ENCODE measurements around the gene ALPP. TPM values are rescaled to one million over a fixed set of nuclear protein-coding genes. Genes with fewer than 3 reads are reported as not detected.
"Not testable (repeated sequence)": the region's sequence is repeated elsewhere in the genome, so short reads cannot be mapped to it uniquely, and the experiment has no call there.

Gene ALPP
- total and polyA plus RNA-seq, 5 donors from 2014 or later = not detected

- Mint-ChIP-seq H3K9me3 (peaks cover 0 to 2% (median 0%) of the 10 kb centered on the region in 7 donors), H3K36me3 (no peaks in the 10 kb centered on the region), H3K4me3 (no peak overlapping the region), H3K27me3 (peaks cover 15% of the 10 kb centered on the region), H3K27ac (peak overlapping the region in 1 of 3 donors; percentile 39), H3K4me1 (no peaks in the 10 kb centered on the region)
- Histone ChIP-seq H3K27ac (ENCODE audit: insufficient read depth, low read length, poor library complexity, severe bottlenecking) (no peak overlapping the region), H3K4me3 (ENCODE audit: low read depth, low read length) (no peak overlapping the region), H3K27me3 (ENCODE audit: control insufficient read depth, insufficient read depth, low read length) (no peaks in the 10 kb centered on the region), H3K36me3 (ENCODE audit: control insufficient read depth, insufficient read depth, low read length) (no peaks in the 10 kb centered on the region), H3K4me1 (ENCODE audit: control insufficient read depth, insufficient read depth, low read length, poor library complexity, severe bottlenecking) (no peaks in the 10 kb centered on the region), H3K9me3 (ENCODE audit: control insufficient read depth in 2 of 2, low read length in 2 of 2) (no peaks in the 10 kb centered on the region)
- no peak for DNase-seq
- no peak for ATAC-seq (ENCODE audit: low read depth in 2 of 2)
Observed at GRCh38 chr2:232400256-232401015, 21.9 kb downstream of the ALPP start.

- peaks cover 9% of the 10 kb centered on the region for H3K27me3 Mint-ChIP-seq
- peaks cover 0 to 2% (median 0%) of the 10 kb centered on the region in 7 donors for H3K9me3 Mint-ChIP-seq
- no peak overlapping the region for H3K27ac ChIP-seq (ENCODE audit: insufficient read depth, low read length, poor library complexity, severe bottlenecking)
- no peaks in the 10 kb centered on the region for H3K9me3 ChIP-seq (ENCODE audit: control insufficient read depth in 2 of 2, low read length in 2 of 2)
- no peak overlapping the region for H3K27ac Mint-ChIP-seq
- H3K27me3 ChIP-seq (ENCODE audit: control insufficient read depth, insufficient read depth, low read length) = no peaks in the 10 kb centered on the region
- no peaks in the 10 kb centered on the region for H3K4me1 Mint-ChIP-seq
- H3K4me3 ChIP-seq (ENCODE audit: low read depth, low read length) = no peak overlapping the region
- ATAC-seq (ENCODE audit: low read depth in 2 of 2) (no peak), DNase-seq (no peak)
- no peaks in the 10 kb centered on the region for H3K36me3 ChIP-seq (ENCODE audit: control insufficient read depth, insufficient read depth, low read length)
- H3K36me3 Mint-ChIP-seq = no peaks in the 10 kb centered on the region
- H3K4me1 ChIP-seq (ENCODE audit: control insufficient read depth, insufficient read depth, low read length, poor library complexity, severe bottlenecking) = no peaks in the 10 kb centered on the region
- no peak overlapping the region for H3K4me3 Mint-ChIP-seq
Observed at GRCh38 chr2:232402518-232402917, 24.0 kb downstream of the ALPP start.

GRCh38 chr2:232405943-232406510, 27.5 kb downstream of the ALPP start:
- H3K9me3 ChIP-seq (ENCODE audit: control insufficient read depth in 2 of 2, low read length in 2 of 2) = no peaks in the 10 kb centered on the region
- H3K4me1 ChIP-seq (ENCODE audit: control insufficient read depth, insufficient read depth, low read length, poor library complexity, severe bottlenecking) = no peaks in the 10 kb centered on the region
- H3K27me3 ChIP-seq (ENCODE audit: control insufficient read depth, insufficient read depth, low read length) = no peaks in the 10 kb centered on the region
- no peak overlapping the region for H3K27ac ChIP-seq (ENCODE audit: insufficient read depth, low read length, poor library complexity, severe bottlenecking)
- no peak overlapping the region for H3K27ac Mint-ChIP-seq
- no peaks in the 10 kb centered on the region for H3K4me1 Mint-ChIP-seq
- no peaks in the 10 kb centered on the region for H3K36me3 ChIP-seq (ENCODE audit: control insufficient read depth, insufficient read depth, low read length)
- DNase-seq (no peak), ATAC-seq (ENCODE audit: low read depth in 2 of 2) (no peak)
- H3K4me3 Mint-ChIP-seq = no peak overlapping the region
- H3K36me3 Mint-ChIP-seq = no peaks in the 10 kb centered on the region
- H3K4me3 ChIP-seq (ENCODE audit: low read depth, low read length) = no peak overlapping the region
- H3K27me3 Mint-ChIP-seq = peaks cover 12% of the 10 kb centered on the region
- H3K9me3 Mint-ChIP-seq = peaks cover 0 to 2% (median 0%) of the 10 kb centered on the region in 7 donors

GRCh38 chr2:232406556-232407310, 28.2 kb downstream of the ALPP start, which contains the start of gene ALPG:
Gene ALPG (plus strand): TSS chr2:232406844. CDS start chr2:232406895, 51 bp downstream.
- peaks cover 12% of the 10 kb centered on the region for H3K27me3 Mint-ChIP-seq
- no peaks in the 10 kb centered on the region for H3K36me3 Mint-ChIP-seq
- no peak for ATAC-seq (ENCODE audit: low read depth in 2 of 2)
- no peaks in the 10 kb centered on the region for H3K36me3 ChIP-seq (ENCODE audit: control insufficient read depth, insufficient read depth, low read length)
- H3K4me3 ChIP-seq (ENCODE audit: low read depth, low read length) = no peak within 1 kb of the TSS
- H3K4me1 ChIP-seq (ENCODE audit: control insufficient read depth, insufficient read depth, low read length, poor library complexity, severe bottlenecking) = no peaks in the 10 kb centered on the region
- H3K4me3 Mint-ChIP-seq = no peak within 1 kb of the TSS
- H3K27me3 ChIP-seq (ENCODE audit: control insufficient read depth, insufficient read depth, low read length) = no peaks in the 10 kb centered on the region
- H3K9me3 Mint-ChIP-seq = peaks cover 0 to 2% (median 0%) of the 10 kb centered on the region in 7 donors
- no peaks in the 10 kb centered on the region for H3K4me1 Mint-ChIP-seq
- H3K27ac Mint-ChIP-seq = no peak within 1 kb of the TSS
- DNase-seq = no peak
- H3K27ac ChIP-seq (ENCODE audit: insufficient read depth, low read length, poor library complexity, severe bottlenecking) = no peak within 1 kb of the TSS
- H3K9me3 ChIP-seq (ENCODE audit: control insufficient read depth in 2 of 2, low read length in 2 of 2) = no peaks in the 10 kb centered on the region

- not testable (repeated sequence) for H3K9me3 Mint-ChIP-seq; H3K9me3 ChIP-seq (ENCODE audit: control insufficient read depth in 2 of 2, low read length in 2 of 2); H3K27me3 ChIP-seq (ENCODE audit: control insufficient read depth, insufficient read depth, low read length); H3K36me3 ChIP-seq (ENCODE audit: control insufficient read depth, insufficient read depth, low read length); H3K27ac Mint-ChIP-seq; H3K4me3 Mint-ChIP-seq; H3K36me3 Mint-ChIP-seq; DNase-seq; H3K27ac ChIP-seq (ENCODE audit: insufficient read depth, low read length, poor library complexity, severe bottlenecking); H3K4me1 ChIP-seq (ENCODE audit: control insufficient read depth, insufficient read depth, low read length, poor library complexity, severe bottlenecking); H3K4me1 Mint-ChIP-seq; H3K4me3 ChIP-seq (ENCODE audit: low read depth, low read length); ATAC-seq (ENCODE audit: low read depth in 2 of 2)
- H3K27me3 Mint-ChIP-seq = peaks cover 15% of the 10 kb centered on the region
Observed at GRCh38 chr2:232407428-232408150, 29.0 kb downstream of the ALPP start.

GRCh38 chr2:232408269-232408668, 29.7 kb downstream of the ALPP start:
- not testable (repeated sequence) for H3K27ac Mint-ChIP-seq; ATAC-seq (ENCODE audit: low read depth in 2 of 2); H3K9me3 Mint-ChIP-seq; H3K4me1 Mint-ChIP-seq; H3K4me1 ChIP-seq (ENCODE audit: control insufficient read depth, insufficient read depth, low read length, poor library complexity, severe bottlenecking); H3K27me3 ChIP-seq (ENCODE audit: control insufficient read depth, insufficient read depth, low read length); H3K9me3 ChIP-seq (ENCODE audit: control insufficient read depth in 2 of 2, low read length in 2 of 2); H3K36me3 Mint-ChIP-seq; DNase-seq; H3K36me3 ChIP-seq (ENCODE audit: control insufficient read depth, insufficient read depth, low read length); H3K27ac ChIP-seq (ENCODE audit: insufficient read depth, low read length, poor library complexity, severe bottlenecking); H3K4me3 ChIP-seq (ENCODE audit: low read depth, low read length); H3K4me3 Mint-ChIP-seq
- peaks cover 17% of the 10 kb centered on the region for H3K27me3 Mint-ChIP-seq

- not testable (repeated sequence) for H3K9me3 Mint-ChIP-seq; H3K27me3 ChIP-seq (ENCODE audit: control insufficient read depth, insufficient read depth, low read length); H3K36me3 ChIP-seq (ENCODE audit: control insufficient read depth, insufficient read depth, low read length)
Observed at GRCh38 chr2:232409617-232410016, 31.1 kb downstream of the ALPP start.

More at GRCh38 chr2:232409617-232410016, 31.1 kb downstream of the ALPP start:
- not testable (repeated sequence) for H3K4me1 Mint-ChIP-seq; H3K4me3 Mint-ChIP-seq; H3K36me3 Mint-ChIP-seq; H3K27ac ChIP-seq (ENCODE audit: insufficient read depth, low read length, poor library complexity, severe bottlenecking); H3K4me3 ChIP-seq (ENCODE audit: low read depth, low read length); DNase-seq; ATAC-seq (ENCODE audit: low read depth in 2 of 2); H3K9me3 ChIP-seq (ENCODE audit: control insufficient read depth in 2 of 2, low read length in 2 of 2); H3K27ac Mint-ChIP-seq; H3K4me1 ChIP-seq (ENCODE audit: control insufficient read depth, insufficient read depth, low read length, poor library complexity, severe bottlenecking)
- H3K27me3 Mint-ChIP-seq = peaks cover 21% of the 10 kb centered on the region
